NCI-H526 treated with DMSO at 0.1 percent for 48 hours (cell line): Measurements from ENCODE around the gene LSAMP.
"Not testable (repeated sequence)": the region's sequence is repeated elsewhere in the genome, so short reads cannot be mapped to it uniquely, and the experiment has no call there.

Experiments used
- DNase-seq: peaks from one replicate; lab custom pipeline; 2025; lab: John Stamatoyannopoulos, UW

The LSAMP gene

GRCh38 chr3:115890579-115890978, 554.7 kb downstream of the LSAMP start:
- DNase-seq = no peak

- no peak for DNase-seq
Observed at GRCh38 chr3:115885621-115886020, 559.7 kb downstream of the LSAMP start.

GRCh38 chr3:115877615-115877899, 567.7 kb downstream of the LSAMP start:
- DNase-seq = no peak

GRCh38 chr3:115876876-115877614, 568.2 kb downstream of the LSAMP start:
- DNase-seq = no peak

GRCh38 chr3:115875460-115875859, 569.8 kb downstream of the LSAMP start:
- no peak for DNase-seq

GRCh38 chr3:115871735-115872134, 573.6 kb downstream of the LSAMP start:
- no peak for DNase-seq

- no peak for DNase-seq
Observed at GRCh38 chr3:115864911-115865310, 580.4 kb downstream of the LSAMP start.

GRCh38 chr3:115862849-115863248, 582.4 kb downstream of the LSAMP start:
- DNase-seq = no peak

- no peak for DNase-seq
Observed at GRCh38 chr3:115862099-115862498, 583.2 kb downstream of the LSAMP start.

- DNase-seq = no peak
Observed at GRCh38 chr3:115861166-115861733, 584.0 kb downstream of the LSAMP start.

- no peak for DNase-seq
Observed at GRCh38 chr3:115860766-115861165, 584.5 kb downstream of the LSAMP start.

- DNase-seq = peak; percentile 65
Observed at GRCh38 chr3:115859002-115859807, 586.1 kb downstream of the LSAMP start.

- peak; percentile 89 for DNase-seq
Observed at GRCh38 chr3:115857518-115858136, 587.7 kb downstream of the LSAMP start.

- no peak for DNase-seq
Observed at GRCh38 chr3:115855911-115856310, 589.4 kb downstream of the LSAMP start.

- DNase-seq = no peak
Observed at GRCh38 chr3:115853104-115853503, 592.2 kb downstream of the LSAMP start.

GRCh38 chr3:115852278-115852677, 593.0 kb downstream of the LSAMP start:
- no peak for DNase-seq

- DNase-seq = no peak
Observed at GRCh38 chr3:115851571-115851970, 593.7 kb downstream of the LSAMP start.

GRCh38 chr3:115848641-115849040, 596.6 kb downstream of the LSAMP start:
- no peak for DNase-seq

- no peak for DNase-seq
Observed at GRCh38 chr3:115845986-115846385, 599.3 kb downstream of the LSAMP start.

GRCh38 chr3:115844729-115845128, 600.6 kb downstream of the LSAMP start:
- DNase-seq = not testable (repeated sequence)

- no peak for DNase-seq
Observed at GRCh38 chr3:115843206-115843605, 602.1 kb downstream of the LSAMP start.

GRCh38 chr3:115839246-115839645, 606.0 kb downstream of the LSAMP start:
- no peak for DNase-seq

- DNase-seq = no peak
Observed at GRCh38 chr3:115838786-115839185, 606.5 kb downstream of the LSAMP start.
